ENCODE measurements around the gene HS3ST4. TPM values are rescaled to one million over a fixed set of nuclear protein-coding genes. Genes with fewer than 3 reads are reported as not detected.

HS3ST4 gene
- total RNA-seq, 2 donors from 2014 or later = 4.7 to 5.0 TPM

DNA sequence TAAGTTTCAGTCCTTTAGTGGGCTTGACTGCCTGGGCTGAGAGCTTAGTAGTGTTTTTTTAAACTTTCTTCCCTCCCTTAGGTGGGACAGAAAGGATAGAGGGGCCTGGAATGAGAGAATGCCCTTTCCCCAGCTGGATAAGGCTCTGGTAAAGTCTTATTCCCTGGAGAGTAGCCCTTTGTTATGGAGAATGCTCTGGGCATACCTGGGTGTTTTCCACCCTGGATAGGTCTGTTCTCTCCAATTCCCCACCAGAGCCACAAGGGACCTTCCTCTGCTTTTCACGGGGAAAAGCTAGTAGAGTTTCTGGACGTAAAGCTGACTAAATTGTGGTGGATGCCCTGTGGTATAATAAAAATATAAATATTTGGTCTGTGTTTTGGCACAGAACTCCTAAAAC, 164.1 kb downstream of the HS3ST4 start:
- Mint-ChIP-seq H3K27ac (peak overlapping the region; percentile 96), H3K9me3 (peaks cover 30% of the 10 kb centered on the region), H3K27me3 (ENCODE audit: insufficient read depth) (no peaks in the 10 kb centered on the region), H3K36me3 (ENCODE audit: low read depth) (peaks cover 8% of the 10 kb centered on the region), H3K4me1 (peaks cover 48% of the 10 kb centered on the region), H3K4me3 (no peak overlapping the region)
- peaks cover 16% of the 10 kb centered on the region for H3K9me3 ChIP-seq (ENCODE audit: control insufficient read depth, low read length)
- no peaks in the 10 kb centered on the region for H3K27me3 ChIP-seq (ENCODE audit: control insufficient read depth, insufficient read depth, low read length, poor library complexity, severe bottlenecking)
- TF ChIP-seq CTCF (conservative IDR thresholded peaks at IDR 0.05) = peak; percentile 43
- H3K27ac ChIP-seq (ENCODE audit: low read depth, low read length) = peak overlapping the region; percentile 62
- 11% methylated on average over 1 of the region's 2 CpGs; no CpG with 5 or more reads in 1 of the 2 experiments for WGBS, 2 experiments (ENCODE audit: insufficient coverage in 1 of 2, insufficient read length in 1 of 2)
- peaks cover 11% of the 10 kb centered on the region for H3K4me1 ChIP-seq (ENCODE audit: control insufficient read depth, insufficient read depth, low read length)
- peak overlapping the region; percentile 70 for H3K9ac ChIP-seq (ENCODE audit: extremely low read depth, low read length, poor library complexity, severe bottlenecking)
- DNase-seq = peak; percentile 83
- peak overlapping the region; percentile 65 for H3K4me3 ChIP-seq (ENCODE audit: low read length)
- no peaks in the 10 kb centered on the region for H3K36me3 ChIP-seq (ENCODE audit: control insufficient read depth, insufficient read depth, low read length)

DNA sequence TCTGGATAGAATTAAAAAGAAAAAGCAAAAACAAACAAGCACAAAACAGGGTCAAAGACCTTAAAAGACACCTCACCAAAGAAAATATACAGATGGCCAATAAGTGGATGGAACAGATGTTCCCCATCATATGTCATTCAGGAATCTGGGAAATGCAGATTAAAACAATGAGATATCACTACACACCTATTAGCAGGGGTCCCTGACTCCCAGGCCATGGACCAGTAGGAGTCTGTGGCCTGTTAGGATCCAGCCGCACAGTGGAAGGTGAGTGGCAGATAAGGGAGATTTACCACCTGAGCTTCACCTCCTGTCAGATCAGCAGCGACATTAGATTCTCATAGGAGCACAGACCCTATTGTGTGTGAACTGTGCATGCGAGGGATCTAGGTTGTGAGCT, 167.9 kb downstream of the HS3ST4 start:
- no peaks in the 10 kb centered on the region for H3K36me3 ChIP-seq (ENCODE audit: control insufficient read depth, insufficient read depth, low read length)
- WGBS, 2 experiments (ENCODE audit: insufficient coverage in 1 of 2, insufficient read length in 1 of 2) = 94 to 97% methylated on average over 3 of the region's 3 CpGs
- peaks cover 25% of the 10 kb centered on the region for H3K9me3 ChIP-seq (ENCODE audit: control insufficient read depth, low read length)
- no peaks in the 10 kb centered on the region for H3K27me3 ChIP-seq (ENCODE audit: control insufficient read depth, insufficient read depth, low read length, poor library complexity, severe bottlenecking)
- H3K9ac ChIP-seq (ENCODE audit: extremely low read depth, low read length, poor library complexity, severe bottlenecking) = no peak overlapping the region
- H3K27ac ChIP-seq (ENCODE audit: low read depth, low read length) = no peak overlapping the region
- H3K4me1 ChIP-seq (ENCODE audit: control insufficient read depth, insufficient read depth, low read length) = peaks cover 11% of the 10 kb centered on the region
- H3K4me3 Mint-ChIP-seq = no peak overlapping the region
- peaks cover 28% of the 10 kb centered on the region for H3K4me1 Mint-ChIP-seq
- DNase-seq = no peak
- H3K36me3 Mint-ChIP-seq (ENCODE audit: low read depth) = peaks cover 8% of the 10 kb centered on the region
- no peak overlapping the region for H3K27ac Mint-ChIP-seq
- H3K4me3 ChIP-seq (ENCODE audit: low read length) = no peak overlapping the region
- H3K27me3 Mint-ChIP-seq (ENCODE audit: insufficient read depth) = no peaks in the 10 kb centered on the region
- no peak for TF ChIP-seq CTCF (conservative IDR thresholded peaks at IDR 0.05)
- H3K9me3 Mint-ChIP-seq = peaks cover 30% of the 10 kb centered on the region

- H3K27ac ChIP-seq (ENCODE audit: low read depth, low read length) = no peak overlapping the region
- H3K9ac ChIP-seq (ENCODE audit: extremely low read depth, low read length, poor library complexity, severe bottlenecking) = no peak overlapping the region
- H3K36me3 ChIP-seq (ENCODE audit: control insufficient read depth, insufficient read depth, low read length) = no peaks in the 10 kb centered on the region
- TF ChIP-seq CTCF (conservative IDR thresholded peaks at IDR 0.05) = no peak
- Mint-ChIP-seq H3K27ac (no peak overlapping the region), H3K27me3 (ENCODE audit: insufficient read depth) (no peaks in the 10 kb centered on the region), H3K9me3 (peaks cover 3% of the 10 kb centered on the region), H3K4me1 (peaks cover 16% of the 10 kb centered on the region), H3K4me3 (no peak overlapping the region), H3K36me3 (ENCODE audit: low read depth) (no peaks in the 10 kb centered on the region)
- H3K4me1 ChIP-seq (ENCODE audit: control insufficient read depth, insufficient read depth, low read length) = peaks cover 2% of the 10 kb centered on the region
- WGBS, 2 experiments (ENCODE audit: insufficient coverage in 1 of 2, insufficient read length in 1 of 2) = 82 to 85% methylated on average over 2 of the region's 2 CpGs
- H3K27me3 ChIP-seq (ENCODE audit: control insufficient read depth, insufficient read depth, low read length, poor library complexity, severe bottlenecking) = no peaks in the 10 kb centered on the region
- no peak overlapping the region for H3K4me3 ChIP-seq (ENCODE audit: low read length)
- H3K9me3 ChIP-seq (ENCODE audit: control insufficient read depth, low read length) = peaks cover 9% of the 10 kb centered on the region
- DNase-seq = no peak
These were observed 175.3 kb downstream of the HS3ST4 start for GRCh38 chr16:25867041-25867440.
